ENCODE data around the gene KDM8. TPM values are rescaled to one million over a fixed set of nuclear protein-coding genes. Genes with fewer than 3 reads are reported as not detected.

The KDM8 gene
- total RNA-seq, 4 donors from 2014 or later = 1.9 to 12.0 (median 4.0) TPM

DNA sequence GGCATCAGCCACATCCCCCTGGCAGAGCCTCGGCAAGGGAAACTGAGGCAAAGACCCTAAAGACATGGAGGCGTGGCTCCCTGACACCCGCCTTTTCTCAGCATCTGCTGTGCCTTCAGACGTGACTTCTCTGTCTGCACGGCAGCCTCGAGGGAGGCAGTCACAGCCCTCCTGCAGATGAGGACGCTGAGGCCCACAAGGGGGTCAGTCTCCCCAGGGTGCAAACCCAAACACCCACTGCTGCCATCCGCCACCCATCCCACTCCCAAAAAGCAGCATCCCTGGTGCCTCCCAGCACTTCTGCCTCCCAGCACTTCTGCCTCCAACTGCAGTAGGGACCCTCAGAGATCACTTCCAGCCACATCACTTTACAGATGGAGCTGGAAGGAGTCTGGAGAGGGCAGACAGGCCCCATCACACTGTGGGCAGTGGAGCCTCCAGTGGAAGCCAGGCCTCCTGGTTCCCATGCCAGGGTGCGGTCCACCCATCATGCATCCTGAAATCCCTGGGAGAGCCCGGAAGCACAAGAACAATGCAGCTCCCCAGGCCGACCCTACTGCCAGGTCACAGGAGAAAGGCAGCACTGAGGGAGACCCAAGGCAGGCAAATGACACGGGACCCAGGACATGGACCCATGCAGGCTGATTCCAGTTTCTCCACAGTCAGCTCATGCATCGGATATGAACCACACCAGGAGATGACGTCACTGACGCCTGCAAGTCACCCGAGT, 23.8 kb downstream of the KDM8 start:
- Histone ChIP-seq H3K27ac (no peak overlapping the region), H3K9me3 (no peaks in the 10 kb centered on the region), H3K4me1 (peaks cover 0 to 38% (median 0%) of the 10 kb centered on the region in 3 donors), H3K4me3 (no peak overlapping the region), H3K27me3 (no peaks in the 10 kb centered on the region), H3K36me3 (peaks cover 0 to 67% of the 10 kb centered on the region in 2 donors)
- 88 to 93% methylated on average over 3 to 11 of the region's 16 CpGs for WGBS, 2 donors (ENCODE audit: low coverage in 1 of 2)
- ATAC-seq = no peak
- TF ChIP-seq POLR2A (IDR thresholded peaks at IDR 0.05) (no peak), EP300 (IDR thresholded peaks at IDR 0.05) (no peak), POLR2AphosphoS5 (IDR thresholded peaks at IDR 0.05) (no peak)
- TF ChIP-seq, protein P1, sequence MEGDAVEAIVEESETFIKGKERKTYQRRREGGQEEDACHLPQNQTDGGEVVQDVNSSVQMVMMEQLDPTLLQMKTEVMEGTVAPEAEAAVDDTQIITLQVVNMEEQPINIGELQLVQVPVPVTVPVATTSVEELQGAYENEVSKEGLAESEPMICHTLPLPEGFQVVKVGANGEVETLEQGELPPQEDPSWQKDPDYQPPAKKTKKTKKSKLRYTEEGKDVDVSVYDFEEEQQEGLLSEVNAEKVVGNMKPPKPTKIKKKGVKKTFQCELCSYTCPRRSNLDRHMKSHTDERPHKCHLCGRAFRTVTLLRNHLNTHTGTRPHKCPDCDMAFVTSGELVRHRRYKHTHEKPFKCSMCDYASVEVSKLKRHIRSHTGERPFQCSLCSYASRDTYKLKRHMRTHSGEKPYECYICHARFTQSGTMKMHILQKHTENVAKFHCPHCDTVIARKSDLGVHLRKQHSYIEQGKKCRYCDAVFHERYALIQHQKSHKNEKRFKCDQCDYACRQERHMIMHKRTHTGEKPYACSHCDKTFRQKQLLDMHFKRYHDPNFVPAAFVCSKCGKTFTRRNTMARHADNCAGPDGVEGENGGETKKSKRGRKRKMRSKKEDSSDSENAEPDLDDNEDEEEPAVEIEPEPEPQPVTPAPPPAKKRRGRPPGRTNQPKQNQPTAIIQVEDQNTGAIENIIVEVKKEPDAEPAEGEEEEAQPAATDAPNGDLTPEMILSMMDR (IDR thresholded peaks at IDR 0.05) = no peak

GRCh38 chr16:27228045-27228444, 24.7 kb downstream of the KDM8 start:
- WGBS, 2 donors (ENCODE audit: low coverage in 1 of 2) = 100% methylated on average over 4 of the region's 12 CpGs; no CpG with 5 or more reads in 1 of the 2 donors
- no peaks in the 10 kb centered on the region for H3K9me3 ChIP-seq
- peaks cover 0 to 29% (median 0%) of the 10 kb centered on the region in 3 donors for H3K4me1 ChIP-seq
- peaks cover 0 to 76% of the 10 kb centered on the region in 2 donors for H3K36me3 ChIP-seq
- H3K27me3 ChIP-seq = no peaks in the 10 kb centered on the region
- no peak overlapping the region for H3K27ac ChIP-seq
- ATAC-seq = no peak
- TF ChIP-seq, protein P1 (IDR thresholded peaks at IDR 0.05) = no peak
- no peak for TF ChIP-seq EP300 (IDR thresholded peaks at IDR 0.05)
- TF ChIP-seq POLR2AphosphoS5 (IDR thresholded peaks at IDR 0.05) = no peak
- no peak for TF ChIP-seq POLR2A (IDR thresholded peaks at IDR 0.05)
- no peak overlapping the region for H3K4me3 ChIP-seq

DNA sequence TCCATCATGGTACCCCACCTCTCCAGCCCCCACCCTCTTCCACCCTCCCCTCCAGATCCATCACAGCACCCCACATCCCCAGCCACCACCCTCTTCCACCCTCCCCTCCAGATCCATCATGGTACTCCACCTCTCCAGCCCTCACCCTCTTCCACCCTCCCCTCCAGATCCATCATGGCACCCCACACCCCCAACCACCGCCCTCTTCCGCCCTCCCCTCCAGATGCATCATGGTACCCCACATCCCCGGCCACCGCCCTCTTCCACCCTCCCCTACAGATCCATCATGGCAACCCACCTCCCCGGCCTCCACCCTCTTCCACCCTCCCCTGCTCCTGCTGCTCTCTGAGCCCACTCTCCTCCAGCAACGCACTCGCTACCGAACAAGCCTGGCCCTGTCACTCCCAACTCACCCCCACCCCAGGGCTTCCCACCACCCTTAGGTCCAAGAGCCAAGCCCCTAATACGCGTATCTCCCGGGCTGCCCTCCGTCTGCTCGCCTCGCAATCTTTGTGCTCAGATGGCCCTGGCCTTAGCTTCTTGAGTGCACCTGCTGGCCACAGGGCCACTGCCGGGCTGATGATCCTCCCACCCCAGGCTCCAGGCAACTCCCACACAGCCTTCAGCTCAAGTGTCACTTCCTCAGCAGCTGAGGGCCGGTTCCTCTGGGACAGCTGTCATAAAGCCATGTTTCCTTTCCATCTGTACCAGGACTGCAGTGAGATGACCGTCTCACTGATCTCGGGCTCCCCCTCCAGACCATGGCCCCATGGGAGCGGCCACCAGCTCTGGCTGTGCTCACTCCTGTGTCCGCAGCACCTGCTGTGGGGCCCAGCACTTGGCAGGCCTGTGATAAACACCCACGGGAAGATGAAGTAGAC, 25.5 kb downstream of the KDM8 start:
- H3K4me3 ChIP-seq = no peak overlapping the region
- TF ChIP-seq, protein P1 (IDR thresholded peaks at IDR 0.05) = peak in 1 of 4 experiments; percentile 15
- TF ChIP-seq POLR2A (IDR thresholded peaks at IDR 0.05) (no peak), EP300 (IDR thresholded peaks at IDR 0.05) (no peak), POLR2AphosphoS5 (IDR thresholded peaks at IDR 0.05) (peak; percentile 21)
- ATAC-seq = peak; percentile 28
- no peaks in the 10 kb centered on the region for H3K9me3 ChIP-seq
- H3K4me1 ChIP-seq = peaks cover 0 to 22% (median 0%) of the 10 kb centered on the region in 3 donors
- H3K36me3 ChIP-seq = peaks cover 0 to 80% of the 10 kb centered on the region in 2 donors
- H3K27me3 ChIP-seq = no peaks in the 10 kb centered on the region
- WGBS, 2 donors (ENCODE audit: low coverage in 1 of 2) = 73 to 93% methylated on average over 3 to 13 of the region's 21 CpGs
- H3K27ac ChIP-seq = peak overlapping the region in 1 of 4 donors; percentile 11

GRCh38 chr16:27229891-27230470, 26.7 kb downstream of the KDM8 start:
- no peaks in the 10 kb centered on the region for H3K9me3 ChIP-seq
- no peak for ATAC-seq
- no peaks in the 10 kb centered on the region for H3K27me3 ChIP-seq
- TF ChIP-seq POLR2AphosphoS5 (IDR thresholded peaks at IDR 0.05) = no peak
- TF ChIP-seq, protein P1 (IDR thresholded peaks at IDR 0.05) = no peak
- no peak for TF ChIP-seq EP300 (IDR thresholded peaks at IDR 0.05)
- TF ChIP-seq POLR2A (IDR thresholded peaks at IDR 0.05) = no peak
- H3K36me3 ChIP-seq = peaks cover 0 to 75% of the 10 kb centered on the region in 2 donors
- H3K27ac ChIP-seq = no peak overlapping the region
- no peak overlapping the region for H3K4me3 ChIP-seq
- WGBS, 2 donors (ENCODE audit: low coverage in 1 of 2) = no CpG with 5 or more reads among the region's 18 CpGs
- peaks cover 0 to 29% (median 6%) of the 10 kb centered on the region in 3 donors for H3K4me1 ChIP-seq

Data from gastroesophageal sphincter (tissue), 4 donors.